ENCODE measurements around the gene HS3ST2.
"Not testable (repeated sequence)": the region's sequence is repeated elsewhere in the genome, so short reads cannot be mapped to it uniquely, and the experiment has no call there.

The HS3ST2 gene

DNA sequence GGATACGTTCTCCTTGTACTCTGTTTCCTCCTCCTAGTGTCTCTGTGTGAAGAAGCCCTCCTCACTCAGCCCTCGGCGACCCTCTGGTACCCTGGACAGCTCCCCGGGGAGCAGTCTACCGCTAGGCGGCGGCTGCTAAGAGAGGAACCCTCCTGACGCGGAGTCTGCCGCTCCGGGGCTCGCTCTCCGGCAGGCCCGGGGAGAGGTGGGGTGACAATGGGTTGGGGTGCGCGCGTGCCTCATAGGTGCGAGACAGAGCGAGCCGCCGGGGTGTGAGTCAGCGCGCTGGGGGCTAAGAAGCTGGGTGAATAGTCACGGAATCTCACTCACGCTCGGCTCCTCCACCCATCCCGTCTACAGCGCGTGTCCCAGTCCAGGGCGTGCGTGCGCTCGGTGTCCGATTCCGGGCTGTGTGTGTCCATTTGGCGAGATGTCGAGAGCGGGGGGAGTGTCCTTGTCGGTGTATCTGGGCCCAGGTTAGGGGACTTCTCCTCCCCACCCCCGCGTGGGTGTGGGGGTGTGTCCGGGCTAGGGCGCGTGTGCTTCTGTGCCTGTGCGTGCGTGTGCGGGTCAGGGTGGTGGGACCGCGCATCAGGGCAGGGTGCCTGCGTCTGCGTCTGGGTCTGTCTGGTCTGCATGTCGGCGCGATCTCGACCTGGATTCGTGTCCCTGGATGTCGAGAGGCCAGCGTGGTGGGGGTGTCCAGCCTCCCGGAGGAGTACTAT, 577 bp upstream of the HS3ST2 start:
- peak in 2 of 4 experiments; percentile 7 to 25 for DNase-seq (ENCODE audit: low read depth in 4 of 4, low spot score in 1 of 4)

- no peak for DNase-seq (ENCODE audit: low read depth in 4 of 4, low spot score in 1 of 4)
Measured at GRCh38 chr16:22814711-22815105, 746 bp downstream of the HS3ST2 start.

DNA sequence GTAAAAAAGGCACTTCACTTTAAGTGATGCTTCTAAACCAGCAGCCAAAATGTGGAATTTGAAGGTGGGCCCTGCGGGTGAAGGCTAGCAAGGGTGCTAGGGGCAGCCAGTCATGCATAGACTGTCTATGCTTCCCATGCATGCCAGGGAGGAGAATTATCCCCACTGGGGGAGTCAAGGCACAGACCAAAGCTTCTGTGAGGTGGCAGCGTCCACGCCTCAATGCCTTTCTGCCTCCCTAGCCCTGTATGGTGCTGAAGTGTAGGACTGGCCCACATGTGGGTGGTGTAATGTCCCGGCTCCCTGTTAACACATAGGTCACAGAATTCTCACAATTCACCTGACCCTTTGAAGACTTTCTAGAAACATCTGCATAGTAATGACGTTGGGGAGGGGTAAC, 1.9 kb downstream of the HS3ST2 start:
- DNase-seq (ENCODE audit: low read depth in 4 of 4, low spot score in 1 of 4): no peak

GRCh38 chr16:22816475-22816874, 2.5 kb downstream of the HS3ST2 start:
- DNase-seq (ENCODE audit: low read depth in 4 of 4, low spot score in 1 of 4): no peak

DNA sequence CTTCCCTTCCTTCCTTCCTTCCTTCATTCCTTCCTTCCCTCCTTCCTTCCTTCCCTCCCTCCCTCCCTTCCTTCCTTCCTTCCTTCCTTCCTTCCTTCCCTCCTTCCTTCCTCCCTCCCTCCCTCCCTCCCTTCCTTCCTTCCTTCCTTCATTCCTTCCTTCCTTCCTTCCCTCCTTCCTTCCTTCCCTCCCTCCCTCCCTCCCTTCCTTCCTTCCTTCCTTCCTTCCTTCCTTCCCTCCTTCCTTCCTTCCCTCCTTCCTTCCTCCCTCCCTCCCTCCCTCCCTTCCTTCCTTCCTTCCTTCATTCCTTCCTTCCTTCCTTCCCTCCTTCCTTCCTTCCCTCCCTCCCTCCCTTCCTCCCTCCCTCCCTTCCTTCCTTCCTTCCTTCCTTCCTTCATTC, 4.8 kb downstream of the HS3ST2 start:
- not testable (repeated sequence) for DNase-seq (ENCODE audit: low read depth in 4 of 4, low spot score in 1 of 4)

DNA sequence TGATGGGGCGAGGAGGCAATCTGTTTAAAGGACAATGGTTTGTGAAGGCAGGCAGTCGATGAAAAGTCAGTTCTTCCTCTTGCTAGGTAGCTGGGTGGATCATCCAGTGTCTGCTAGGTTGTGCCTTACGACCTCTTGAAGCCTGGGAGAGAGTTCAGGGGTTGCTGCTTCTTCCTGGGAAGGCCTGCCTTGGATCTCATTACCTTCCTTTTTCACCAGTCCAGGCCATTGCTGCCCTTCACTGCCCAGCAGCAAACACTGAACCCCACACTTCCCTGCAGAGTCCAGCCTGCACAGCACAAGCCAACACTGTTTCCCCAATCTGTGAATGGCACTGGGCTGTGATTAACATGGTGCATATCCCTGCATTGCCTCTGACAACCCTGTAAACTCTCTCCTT, 24.7 kb downstream of the HS3ST2 start:
- DNase-seq (ENCODE audit: low read depth in 4 of 4, low spot score in 1 of 4): no peak

- DNase-seq (ENCODE audit: low read depth in 4 of 4, low spot score in 1 of 4): not testable (repeated sequence)
Measured at GRCh38 chr16:22842031-22842430, 28.1 kb downstream of the HS3ST2 start.

GRCh38 chr16:22843122-22843521, 29.2 kb downstream of the HS3ST2 start:
- DNase-seq (ENCODE audit: low read depth in 4 of 4, low spot score in 1 of 4): no peak

- no peak for DNase-seq (ENCODE audit: low read depth in 4 of 4, low spot score in 1 of 4)
Measured at GRCh38 chr16:22843856-22844255, 29.9 kb downstream of the HS3ST2 start.

DNA sequence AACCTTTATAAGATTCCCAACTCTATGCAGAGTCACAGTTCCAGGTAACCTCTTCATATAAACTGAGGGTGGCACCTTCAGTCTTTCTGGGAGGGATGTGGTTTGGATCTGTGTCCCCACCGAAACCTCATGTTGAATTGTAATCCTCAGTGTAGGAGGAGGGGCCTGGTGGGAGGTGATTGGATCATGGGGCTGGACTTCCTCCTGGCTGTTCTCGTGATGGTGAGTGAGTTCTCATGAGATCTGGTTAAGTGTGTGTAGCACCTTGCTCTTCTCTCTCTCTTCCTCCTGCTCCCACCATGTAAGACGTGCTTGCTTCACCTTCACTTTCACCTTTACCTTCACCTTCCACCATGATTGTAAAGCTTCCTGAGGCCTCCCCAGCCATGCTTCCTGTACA, 30.5 kb downstream of the HS3ST2 start:
- no peak for DNase-seq (ENCODE audit: low read depth in 4 of 4, low spot score in 1 of 4)

DNA sequence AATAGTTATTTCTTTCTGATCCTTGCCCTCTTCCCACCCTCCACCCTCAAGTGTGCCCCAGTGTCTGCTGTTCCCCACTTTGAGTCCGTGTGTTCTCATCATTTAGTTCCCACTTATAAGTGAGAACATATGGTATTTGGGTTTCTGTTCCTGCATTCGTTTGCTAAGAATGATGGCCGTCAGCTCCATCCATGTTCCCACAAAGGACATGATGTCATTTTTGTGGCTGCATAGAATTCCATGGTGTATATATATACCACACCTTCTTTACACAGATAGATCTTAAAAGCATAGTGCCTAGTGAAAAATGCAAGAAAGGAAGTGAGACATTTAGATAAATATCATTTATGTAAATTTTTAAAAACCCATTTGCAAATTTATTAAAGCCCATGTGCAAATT, 33.1 kb downstream of the HS3ST2 start:
- no peak for DNase-seq (ENCODE audit: low read depth in 4 of 4, low spot score in 1 of 4)

- no peak for DNase-seq (ENCODE audit: low read depth in 4 of 4, low spot score in 1 of 4)
Measured at GRCh38 chr16:22847690-22848089, 33.7 kb downstream of the HS3ST2 start.

DNA sequence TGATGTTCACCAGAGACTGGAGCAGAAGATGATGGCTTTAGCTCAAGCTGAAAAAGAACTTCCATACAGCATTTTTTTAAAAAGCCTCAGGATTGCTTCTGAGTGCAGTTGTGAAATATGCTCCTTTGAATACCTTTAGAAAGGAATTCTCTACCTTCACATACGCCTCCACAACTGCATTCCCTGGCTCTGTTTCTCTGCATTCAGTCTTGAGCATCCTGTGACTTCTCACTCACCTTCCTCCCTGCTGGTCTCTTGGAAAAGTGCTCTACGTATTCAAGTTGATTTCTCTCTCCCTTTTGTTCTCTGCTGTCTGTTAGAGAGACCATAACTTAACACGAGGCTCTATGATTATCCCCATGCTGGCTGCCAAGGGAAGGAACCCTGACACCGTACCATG, 34.5 kb downstream of the HS3ST2 start:
- DNase-seq (ENCODE audit: low read depth in 4 of 4, low spot score in 1 of 4): no peak

DNA sequence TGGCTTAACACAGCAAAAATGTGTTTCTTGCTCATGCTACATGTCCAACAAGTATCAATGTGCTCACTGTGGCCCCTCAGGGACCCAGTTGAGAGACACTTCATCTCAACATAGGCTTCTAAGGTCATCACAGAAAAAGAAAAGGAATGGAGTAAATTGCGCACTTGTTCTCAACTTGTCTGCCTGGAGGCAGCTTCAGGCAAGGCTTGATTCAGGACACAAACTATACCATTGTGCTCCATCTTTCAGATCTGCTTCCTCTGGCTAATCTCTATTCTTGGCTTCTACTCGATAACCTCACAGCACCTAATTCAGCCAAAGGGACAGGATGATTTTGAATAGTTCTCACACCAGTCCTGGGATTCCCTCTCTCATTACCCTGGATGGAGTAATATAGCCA, 35.6 kb downstream of the HS3ST2 start:
- no peak for DNase-seq (ENCODE audit: low read depth in 4 of 4, low spot score in 1 of 4)

DNA sequence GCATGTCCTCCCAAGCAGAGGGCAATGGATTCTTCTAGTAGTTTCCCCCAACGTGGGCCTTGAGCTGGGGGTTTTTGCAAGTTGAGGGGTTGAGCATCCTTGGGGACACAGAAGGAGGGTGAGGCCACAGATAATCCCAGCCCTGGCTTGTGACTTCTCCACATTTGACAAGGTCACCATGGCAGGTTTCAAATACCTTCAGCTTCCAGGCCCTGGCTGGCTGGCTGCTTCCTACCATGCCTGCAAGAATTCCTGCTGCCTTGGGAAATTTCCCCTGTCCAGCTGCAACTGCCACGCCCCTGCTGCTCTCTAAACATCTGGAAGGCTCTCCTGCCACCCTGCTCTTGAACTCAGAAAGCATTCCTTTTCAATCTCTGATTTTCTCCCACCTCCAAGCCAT, 41.3 kb downstream of the HS3ST2 start:
- no peak for DNase-seq (ENCODE audit: low read depth in 4 of 4, low spot score in 1 of 4)

GRCh38 chr16:22857296-22858025, 43.5 kb downstream of the HS3ST2 start:
- DNase-seq (ENCODE audit: low read depth in 4 of 4, low spot score in 1 of 4): no peak

DNA sequence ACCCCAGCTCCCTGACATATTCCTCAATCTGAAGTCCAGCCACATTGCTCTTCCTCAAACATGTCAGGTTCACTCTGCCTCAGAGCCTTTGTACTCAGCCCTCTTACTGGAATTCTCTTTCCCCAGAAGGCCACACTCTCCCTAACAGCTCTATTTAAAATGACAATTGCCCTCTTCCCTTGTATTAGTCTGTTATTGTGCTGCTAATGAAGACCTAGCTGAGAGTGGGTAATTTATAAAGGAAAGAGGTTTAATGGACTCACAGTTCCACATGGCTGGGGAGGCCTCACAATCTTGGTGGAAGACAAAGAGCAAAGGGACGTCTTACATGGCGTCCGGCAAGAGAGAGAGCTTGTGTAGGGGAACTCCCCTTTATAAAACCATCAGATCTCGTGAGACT, 46.0 kb downstream of the HS3ST2 start:
- no peak for DNase-seq (ENCODE audit: low read depth in 4 of 4, low spot score in 1 of 4)

GRCh38 chr16:22861580-22861979, 47.6 kb downstream of the HS3ST2 start:
- DNase-seq (ENCODE audit: low read depth in 4 of 4, low spot score in 1 of 4): no peak

GRCh38 chr16:22862046-22862445, 48.1 kb downstream of the HS3ST2 start:
- no peak for DNase-seq (ENCODE audit: low read depth in 4 of 4, low spot score in 1 of 4)

DNA sequence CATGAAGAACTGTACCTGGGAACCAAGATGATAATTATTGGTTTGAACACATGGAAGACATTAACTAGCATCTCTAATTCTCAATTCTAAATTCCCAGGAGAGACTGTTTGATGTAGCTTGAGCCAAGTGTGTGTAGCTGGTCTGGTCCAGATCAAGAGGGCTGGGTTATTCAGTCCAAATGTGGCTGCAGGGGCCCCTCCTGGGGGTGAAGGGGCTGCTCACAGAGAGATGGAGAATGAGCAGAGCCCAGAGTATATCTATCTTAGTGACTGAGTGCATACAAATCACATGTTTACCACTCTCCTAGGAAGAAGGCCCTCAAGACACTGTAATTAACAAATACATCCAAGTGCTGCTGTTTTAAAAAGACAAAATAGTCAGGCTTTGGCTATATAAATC, 50.4 kb downstream of the HS3ST2 start:
- no peak for DNase-seq (ENCODE audit: low read depth in 4 of 4, low spot score in 1 of 4)

- no peak for DNase-seq (ENCODE audit: low read depth in 4 of 4, low spot score in 1 of 4)
Measured at GRCh38 chr16:22868593-22869224, 54.7 kb downstream of the HS3ST2 start.

DNA sequence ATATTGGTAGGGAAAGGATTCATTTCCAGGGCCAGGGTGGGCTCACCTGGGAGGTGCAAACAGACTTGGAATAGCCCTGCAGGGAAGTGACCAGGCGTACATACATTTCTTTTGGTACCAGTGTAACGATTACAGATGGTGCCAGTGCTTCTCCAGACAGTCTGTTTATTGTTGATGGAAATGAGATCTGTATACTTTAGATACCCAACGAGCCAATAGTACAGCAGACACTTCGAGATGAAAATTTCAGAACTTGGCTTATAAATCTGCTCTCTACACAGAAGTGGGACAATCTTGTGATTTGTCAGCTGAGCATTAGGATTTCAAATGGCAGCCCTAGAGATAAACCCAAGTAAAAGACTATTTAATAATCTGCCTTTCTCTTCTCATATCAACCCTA, 57.9 kb downstream of the HS3ST2 start:
- no peak for DNase-seq (ENCODE audit: low read depth in 4 of 4, low spot score in 1 of 4)
